ENCODE results near the gene PEAK3.

PEAK3 gene

DNA sequence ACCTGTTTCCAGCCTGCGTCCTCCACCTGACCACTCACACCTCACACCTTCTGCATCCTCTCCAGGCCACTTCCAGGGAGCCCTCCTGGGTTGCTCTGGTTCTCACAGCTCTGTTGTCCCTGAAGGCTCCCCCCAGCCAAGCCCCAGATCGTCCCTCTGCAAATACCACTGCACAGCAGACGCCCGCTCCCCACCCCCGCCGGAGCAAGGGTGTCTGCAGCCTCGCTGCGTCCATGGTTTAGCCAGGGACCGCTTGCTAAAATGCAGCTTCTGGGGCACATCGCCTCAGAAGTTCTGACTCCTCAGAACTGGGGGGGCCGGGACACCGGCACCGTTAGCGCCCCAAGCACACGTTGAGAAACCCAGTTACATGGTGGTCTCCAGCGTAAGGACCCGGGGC is 25.0 kb upstream of the PEAK3 start:
- FAIRE-seq (no peak), DNase-seq (ENCODE audit: insufficient read length, low spot score) (no peak)
- TF ChIP-seq, protein P1, sequence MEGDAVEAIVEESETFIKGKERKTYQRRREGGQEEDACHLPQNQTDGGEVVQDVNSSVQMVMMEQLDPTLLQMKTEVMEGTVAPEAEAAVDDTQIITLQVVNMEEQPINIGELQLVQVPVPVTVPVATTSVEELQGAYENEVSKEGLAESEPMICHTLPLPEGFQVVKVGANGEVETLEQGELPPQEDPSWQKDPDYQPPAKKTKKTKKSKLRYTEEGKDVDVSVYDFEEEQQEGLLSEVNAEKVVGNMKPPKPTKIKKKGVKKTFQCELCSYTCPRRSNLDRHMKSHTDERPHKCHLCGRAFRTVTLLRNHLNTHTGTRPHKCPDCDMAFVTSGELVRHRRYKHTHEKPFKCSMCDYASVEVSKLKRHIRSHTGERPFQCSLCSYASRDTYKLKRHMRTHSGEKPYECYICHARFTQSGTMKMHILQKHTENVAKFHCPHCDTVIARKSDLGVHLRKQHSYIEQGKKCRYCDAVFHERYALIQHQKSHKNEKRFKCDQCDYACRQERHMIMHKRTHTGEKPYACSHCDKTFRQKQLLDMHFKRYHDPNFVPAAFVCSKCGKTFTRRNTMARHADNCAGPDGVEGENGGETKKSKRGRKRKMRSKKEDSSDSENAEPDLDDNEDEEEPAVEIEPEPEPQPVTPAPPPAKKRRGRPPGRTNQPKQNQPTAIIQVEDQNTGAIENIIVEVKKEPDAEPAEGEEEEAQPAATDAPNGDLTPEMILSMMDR (IDR thresholded peaks at IDR 0.05; ENCODE audit: insufficient read depth, missing control alignments), result no peak

DNA sequence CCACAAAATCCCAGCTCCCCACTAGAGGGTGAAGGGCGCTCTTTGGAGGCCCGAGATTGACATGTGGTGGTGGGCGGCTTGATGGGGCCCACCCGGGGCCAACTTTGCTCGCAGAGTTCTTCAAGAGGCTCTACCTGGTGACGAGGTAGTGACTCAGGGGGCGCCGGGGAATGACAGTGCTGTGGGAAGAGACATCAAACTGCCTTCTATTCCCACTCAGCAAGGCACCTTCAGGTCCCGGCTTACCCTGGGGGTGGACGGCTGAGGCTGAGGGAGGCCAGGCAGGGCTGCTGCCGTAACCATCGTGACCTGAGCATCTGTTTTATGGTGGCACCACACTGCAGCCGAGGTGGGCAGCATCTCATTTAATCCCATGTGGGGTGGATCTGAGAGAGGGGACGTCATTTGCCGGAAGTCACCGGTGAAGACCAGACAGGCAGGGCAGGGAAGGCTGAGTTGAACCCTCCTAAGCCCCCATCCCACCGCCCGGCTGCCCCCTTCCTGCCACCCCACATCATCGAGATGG is 24.4 kb upstream of the PEAK3 start:
- TF ChIP-seq, protein P1 (IDR thresholded peaks at IDR 0.05; ENCODE audit: insufficient read depth, missing control alignments), result no peak
- no peak for DNase-seq (ENCODE audit: insufficient read length, low spot score)
- no peak for FAIRE-seq

DNA sequence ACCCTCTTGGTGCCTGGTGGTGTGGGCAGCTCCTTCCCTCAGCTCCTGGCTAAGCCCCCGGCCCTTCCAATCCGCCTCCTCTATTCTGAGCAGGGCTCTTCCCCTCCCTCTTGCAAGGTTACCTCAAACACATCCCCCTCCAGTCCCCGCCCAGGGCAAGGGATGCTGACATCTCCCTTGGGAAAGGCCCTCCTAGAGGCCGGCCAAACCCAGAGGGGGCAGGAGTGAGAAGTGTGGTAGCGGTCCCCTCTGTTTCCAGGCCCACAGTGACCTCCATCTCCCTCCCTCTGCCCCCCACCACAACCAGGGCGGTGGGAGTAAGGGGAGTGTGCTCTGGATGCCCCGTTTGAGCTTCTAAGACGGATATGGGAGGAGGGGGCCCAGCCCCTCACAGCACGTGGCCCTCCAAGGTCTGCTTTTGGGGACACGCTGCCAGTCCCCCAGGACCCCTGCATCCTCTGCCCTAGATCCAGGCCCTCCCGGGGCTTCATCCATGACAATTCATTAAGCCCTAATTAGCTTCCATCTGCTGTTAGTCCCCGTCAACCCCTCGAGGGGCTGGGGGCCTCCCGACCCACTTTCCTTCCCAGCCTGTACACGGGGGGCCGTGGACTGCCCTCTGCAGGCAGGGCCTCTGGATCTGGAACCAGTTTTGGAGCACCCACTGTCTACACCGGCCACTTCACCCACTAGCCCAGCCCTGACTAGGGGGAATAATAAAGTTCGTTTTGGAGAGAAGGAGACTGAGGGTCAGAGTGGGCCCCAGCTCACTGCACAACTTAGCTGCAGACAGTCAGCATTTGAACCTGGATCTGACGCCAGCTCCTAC is 23.7 kb upstream of the PEAK3 start:
- DNase-seq (ENCODE audit: insufficient read length, low spot score) (no peak), FAIRE-seq (no peak)
- TF ChIP-seq, protein P1 (IDR thresholded peaks at IDR 0.05; ENCODE audit: insufficient read depth, missing control alignments), result no peak

DNA sequence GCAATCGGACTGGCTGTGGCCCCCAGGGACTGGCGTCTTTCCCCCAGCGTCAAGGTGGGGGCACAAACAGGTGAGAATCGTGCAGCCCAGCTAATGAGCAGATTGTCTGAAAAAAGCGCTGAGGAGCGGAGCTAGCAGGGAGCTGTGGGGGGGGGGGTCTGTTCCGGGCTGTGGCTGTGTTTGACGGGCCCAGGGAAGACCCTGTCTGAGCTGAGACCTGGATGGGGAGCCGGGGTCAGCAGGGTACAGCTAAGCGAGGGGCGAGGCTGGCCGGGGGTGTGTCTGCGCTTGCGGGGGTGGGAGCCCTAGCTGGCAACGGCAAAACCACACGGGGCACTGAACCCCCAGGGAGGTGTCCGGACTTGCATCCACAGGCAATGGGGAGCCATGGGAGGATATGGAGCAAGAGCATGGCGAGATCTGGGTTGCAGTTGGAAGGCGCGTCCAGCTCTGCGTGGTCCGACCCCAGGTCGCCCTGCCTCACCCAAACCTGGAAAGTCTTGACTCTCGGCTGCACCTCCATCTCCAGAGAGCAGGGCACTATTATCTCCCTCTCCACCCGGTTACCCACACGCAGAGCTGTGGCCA is 21.3 kb upstream of the PEAK3 start:
- TF ChIP-seq, protein P1 (IDR thresholded peaks at IDR 0.05; ENCODE audit: insufficient read depth, missing control alignments), result no peak
- no peak for DNase-seq (ENCODE audit: insufficient read length, low spot score)
- FAIRE-seq, result no peak

DNA sequence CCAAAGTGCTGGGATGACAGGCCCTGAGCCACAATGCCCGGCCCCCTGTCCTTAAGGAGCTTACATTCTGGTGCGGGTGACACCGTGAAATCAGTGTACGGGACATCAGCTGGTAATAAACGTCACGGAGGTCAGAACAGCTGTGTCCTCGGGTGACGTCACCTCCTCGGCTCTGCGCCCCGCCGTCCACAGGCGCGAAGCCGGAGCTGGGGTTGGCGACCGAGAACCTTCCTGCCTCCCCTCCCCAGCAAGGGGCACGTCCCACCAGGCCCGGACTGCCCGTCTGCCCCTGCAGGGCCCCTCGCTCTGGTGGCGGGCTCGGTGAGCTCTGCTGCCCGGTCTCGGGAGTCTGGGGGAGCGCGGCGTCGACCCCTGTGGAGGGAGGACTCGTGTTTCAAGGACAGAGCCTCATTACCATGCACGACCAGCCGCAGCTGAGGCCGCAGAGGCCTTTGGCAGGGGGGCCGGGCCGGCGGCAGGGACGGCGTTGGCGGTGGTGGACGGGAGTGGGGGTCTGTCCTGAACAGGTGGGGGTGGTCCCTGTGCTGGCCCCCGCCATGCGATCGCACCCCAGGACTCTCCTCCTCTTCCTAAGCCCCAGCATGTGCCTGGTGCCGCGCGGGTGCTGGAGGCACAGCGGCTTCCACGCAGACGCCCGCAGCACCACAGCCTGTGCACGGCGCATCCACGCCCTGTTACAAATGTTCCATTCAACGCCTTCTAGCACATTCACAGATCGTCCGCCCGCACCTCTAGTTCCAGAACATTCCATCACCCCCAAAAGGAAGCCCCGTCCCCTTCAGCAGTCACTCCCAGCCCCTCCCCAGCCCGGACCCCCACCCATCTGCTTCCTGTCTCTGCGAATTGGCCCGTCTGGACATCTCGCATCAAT is 20.6 kb upstream of the PEAK3 start:
- DNase-seq (ENCODE audit: insufficient read length, low spot score) (no peak), FAIRE-seq (no peak)
- TF ChIP-seq, protein P1 (IDR thresholded peaks at IDR 0.05; ENCODE audit: insufficient read depth, missing control alignments), result no peak

DNA sequence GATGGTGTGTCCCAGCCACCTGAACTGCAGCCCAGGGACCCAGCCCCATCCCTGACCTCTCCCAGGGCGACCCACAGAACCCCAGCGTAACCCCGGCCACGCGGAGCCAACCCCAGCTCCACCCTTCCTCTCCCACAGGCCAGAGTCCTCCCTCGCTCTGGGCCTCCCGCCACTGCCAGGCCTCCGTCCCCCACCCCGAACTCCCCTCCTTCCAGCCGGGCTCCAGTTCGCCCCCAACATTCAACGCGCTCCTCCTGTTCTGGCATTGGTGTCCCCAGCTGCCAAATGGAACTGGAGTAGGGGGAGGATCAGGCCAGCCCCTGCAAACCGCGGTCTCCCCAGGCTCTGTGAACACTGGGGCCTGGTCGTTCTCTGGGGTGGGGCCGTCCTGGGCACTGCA is 18.6 kb upstream of the PEAK3 start:
- TF ChIP-seq, protein P1 (IDR thresholded peaks at IDR 0.05; ENCODE audit: insufficient read depth, missing control alignments), result no peak

More for the DNA sequence above, 18.6 kb upstream of the PEAK3 start:
- FAIRE-seq (no peak), DNase-seq (ENCODE audit: insufficient read length, low spot score) (no peak)

Data from D721Med (cell line).